Measurements from ENCODE around the gene URGCP.

Gene URGCP

GRCh38 chr7:43906331-43907010, at the start of gene URGCP:
URGCP (minus strand) TSS chr7:43906596; CDS start chr7:43906575, 21 bp downstream.
- DNase-seq (ENCODE audit: low spot score) = no peak

- DNase-seq (ENCODE audit: low spot score) = no peak
These were observed 49.6 kb upstream of the URGCP start for GRCh38 chr7:43956027-43956426.

- peak; percentile 5 for DNase-seq (ENCODE audit: low spot score)
These were observed 48.3 kb upstream of the URGCP start for GRCh38 chr7:43954524-43955228.

- DNase-seq (ENCODE audit: low spot score) = no peak
These were observed 46.7 kb upstream of the URGCP start for GRCh38 chr7:43953071-43953470.

GRCh38 chr7:43952028-43952427, 45.6 kb upstream of the URGCP start:
- no peak for DNase-seq (ENCODE audit: low spot score)

- DNase-seq (ENCODE audit: low spot score) = no peak
These were observed 37.9 kb upstream of the URGCP start for GRCh38 chr7:43944286-43944685.

- no peak for DNase-seq (ENCODE audit: low spot score)
These were observed 37.2 kb upstream of the URGCP start for GRCh38 chr7:43943417-43944187.

- no peak for DNase-seq (ENCODE audit: low spot score)
These were observed 36.6 kb upstream of the URGCP start for GRCh38 chr7:43942997-43943396.

- DNase-seq (ENCODE audit: low spot score) = no peak
These were observed 35.9 kb upstream of the URGCP start for GRCh38 chr7:43942250-43942649.

- DNase-seq (ENCODE audit: low spot score) = no peak
These were observed 32.6 kb upstream of the URGCP start for GRCh38 chr7:43938892-43939482.

GRCh38 chr7:43937444-43937843, 31.0 kb upstream of the URGCP start:
- DNase-seq (ENCODE audit: low spot score) = no peak

- no peak for DNase-seq (ENCODE audit: low spot score)
These were observed 27.6 kb upstream of the URGCP start for GRCh38 chr7:43933902-43934560.

GRCh38 chr7:43931346-43931745, 24.9 kb upstream of the URGCP start:
- DNase-seq (ENCODE audit: low spot score) = no peak

- DNase-seq (ENCODE audit: low spot score) = no peak
These were observed 23.4 kb upstream of the URGCP start for GRCh38 chr7:43929529-43930457.

- DNase-seq (ENCODE audit: low spot score) = no peak
These were observed 21.4 kb upstream of the URGCP start for GRCh38 chr7:43927810-43928209.

- no peak for DNase-seq (ENCODE audit: low spot score)
These were observed 20.4 kb upstream of the URGCP start for GRCh38 chr7:43926798-43927123.

- peak; percentile 65 for DNase-seq (ENCODE audit: low spot score)
These were observed 19.8 kb upstream of the URGCP start, which contains the start of gene UBE2D4 for GRCh38 chr7:43925984-43926797. UBE2D4 (plus strand) TSS chr7:43926436; CDS start chr7:43926533, 97 bp downstream.

GRCh38 chr7:43922726-43923125, 16.3 kb upstream of the URGCP start:
- no peak for DNase-seq (ENCODE audit: low spot score)

GRCh38 chr7:43921423-43921822, 15.0 kb upstream of the URGCP start:
- DNase-seq (ENCODE audit: low spot score) = no peak

- DNase-seq (ENCODE audit: low spot score) = no peak
These were observed 9.5 kb upstream of the URGCP start for GRCh38 chr7:43915907-43916306.
